GM21381 (cell line): ENCODE results near the gene NPEPPS.

ENCODE experiments used
- ATAC-seq: cut with Tn5 transposase; IDR thresholded peaks from one replicate; pipeline ENCODE4 v1.9.1; 2021; ENCODE audit warnings: mild to moderate bottlenecking, moderate library complexity; ENCODE audit not compliant: unreplicated experiment

Gene NPEPPS

DNA sequence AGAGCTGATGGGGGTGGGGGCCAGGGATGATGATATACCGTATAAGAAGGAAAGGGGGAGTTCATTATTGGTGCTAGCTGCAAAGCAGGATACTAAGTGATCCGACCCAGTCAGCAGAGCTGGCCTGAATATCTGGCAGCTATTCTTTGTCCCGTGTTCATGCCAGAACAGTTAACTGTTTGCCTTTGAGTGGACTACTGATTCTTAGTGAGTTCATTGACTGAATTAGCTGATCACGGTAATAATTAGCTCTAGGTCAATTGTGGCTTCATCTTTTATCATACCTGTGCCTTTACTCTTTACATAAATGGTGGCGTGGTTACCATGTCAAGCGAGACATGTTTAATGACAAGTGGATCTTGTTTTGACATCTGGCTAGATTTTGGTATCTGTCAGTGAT is 124.1 kb downstream of the NPEPPS start:
- no peak for ATAC-seq

DNA sequence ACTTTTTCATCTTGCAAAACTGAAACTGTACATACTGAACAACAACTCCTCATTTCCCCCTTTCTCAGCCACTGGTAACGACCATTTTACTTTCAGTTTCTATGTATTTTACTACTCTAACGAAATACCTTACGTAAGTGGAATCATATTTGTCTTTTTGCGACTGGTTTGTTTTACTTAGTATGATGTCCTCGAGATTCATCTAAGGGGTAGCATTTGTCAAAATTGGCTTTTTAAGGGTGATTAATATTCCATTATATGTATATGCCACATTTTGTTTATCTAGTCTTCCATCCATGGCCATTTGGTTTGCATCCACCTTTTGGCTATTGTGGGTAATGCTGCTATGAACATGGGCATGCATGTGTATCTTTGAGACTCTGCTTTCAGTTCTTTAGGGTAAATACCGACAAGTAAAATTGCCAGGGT is 129.2 kb downstream of the NPEPPS start:
- ATAC-seq: peak; percentile 77

DNA sequence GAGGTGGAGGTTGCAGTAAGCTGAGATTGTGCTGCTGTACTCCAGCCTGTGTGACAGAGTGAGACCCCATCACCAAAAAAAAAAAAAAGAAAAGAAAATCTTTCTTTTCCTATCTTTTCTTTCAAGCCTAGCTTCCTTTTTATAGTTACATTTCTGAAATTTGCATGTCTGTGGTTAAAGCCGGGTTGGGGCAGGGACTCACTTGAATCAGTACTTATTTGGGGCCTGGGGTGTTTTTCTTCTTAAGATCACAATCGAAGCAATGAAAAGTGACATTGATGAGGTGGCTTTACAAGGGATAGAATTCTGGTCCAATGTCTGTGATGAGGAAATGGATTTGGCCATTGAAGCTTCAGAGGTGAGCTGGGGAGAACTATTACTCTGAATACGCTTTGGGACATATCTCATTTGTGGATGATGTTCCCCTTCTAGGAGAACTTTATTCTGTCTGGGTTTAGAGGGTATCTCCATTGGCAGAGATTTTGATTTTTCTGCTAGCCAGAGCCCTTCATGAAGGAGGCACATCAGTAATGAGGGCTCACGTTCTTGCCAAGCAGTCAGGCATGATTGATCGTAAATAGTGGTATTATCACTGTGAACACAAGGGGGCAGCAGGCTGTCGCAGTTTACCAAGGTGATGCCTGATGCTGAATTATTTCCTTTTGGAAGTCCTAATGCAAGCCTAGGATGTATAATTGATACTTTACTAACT is 133.2 kb downstream of the NPEPPS start:
- no peak for ATAC-seq

DNA sequence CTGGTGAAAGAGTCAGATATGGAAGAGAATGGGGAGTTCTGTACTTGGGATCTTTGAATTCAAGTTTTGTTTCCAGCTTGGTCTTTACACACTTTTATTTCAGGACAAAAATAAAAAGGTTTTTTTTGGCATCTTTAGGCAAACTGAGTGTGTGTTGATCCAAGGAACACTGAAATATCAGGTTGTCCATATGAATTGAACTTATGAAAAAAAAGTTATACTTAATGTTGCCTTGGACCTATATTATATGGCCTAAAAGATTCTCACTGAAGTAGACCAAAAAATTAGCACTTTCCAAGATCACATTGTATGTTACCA is 133.7 kb downstream of the NPEPPS start:
- ATAC-seq: no peak

DNA sequence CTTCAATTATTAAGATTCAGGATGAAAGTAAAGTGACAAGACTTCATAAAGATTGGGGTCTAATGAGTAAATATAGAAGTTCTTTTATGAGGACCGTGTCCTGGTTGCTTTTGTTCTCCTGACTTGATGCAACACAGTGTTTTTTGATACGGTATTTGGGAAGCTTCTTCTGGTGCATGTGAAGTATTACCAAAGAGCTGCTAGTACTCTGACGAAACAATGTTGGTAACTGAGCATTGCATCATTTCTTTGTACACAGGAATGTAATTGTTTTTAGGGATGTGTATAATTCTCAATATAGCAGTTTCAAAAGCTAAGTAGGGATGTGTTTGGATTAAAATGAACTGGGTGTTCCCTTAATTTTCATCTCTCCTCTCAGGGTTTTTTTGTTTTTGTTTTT is 134.7 kb downstream of the NPEPPS start:
- no peak for ATAC-seq

DNA sequence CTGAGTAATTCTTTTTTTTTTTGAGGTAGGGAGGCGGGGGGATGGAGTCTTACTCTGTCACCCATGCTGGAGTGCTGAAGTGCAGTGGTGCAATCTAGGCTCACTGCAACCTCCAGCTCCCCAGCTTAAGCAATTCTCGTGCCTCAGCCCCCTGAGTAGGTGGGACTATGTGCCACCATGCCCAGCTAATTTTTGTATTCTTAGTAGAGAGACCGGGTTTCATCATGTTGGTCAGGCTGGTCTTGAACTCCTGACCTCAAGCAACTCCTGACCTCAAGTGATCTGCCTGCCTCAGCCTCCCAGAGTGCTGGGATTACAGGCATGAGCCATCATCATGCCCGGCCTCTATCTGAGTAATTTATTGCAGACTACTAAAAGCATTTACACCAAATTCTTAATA is 138.2 kb downstream of the NPEPPS start:
- no peak for ATAC-seq

DNA sequence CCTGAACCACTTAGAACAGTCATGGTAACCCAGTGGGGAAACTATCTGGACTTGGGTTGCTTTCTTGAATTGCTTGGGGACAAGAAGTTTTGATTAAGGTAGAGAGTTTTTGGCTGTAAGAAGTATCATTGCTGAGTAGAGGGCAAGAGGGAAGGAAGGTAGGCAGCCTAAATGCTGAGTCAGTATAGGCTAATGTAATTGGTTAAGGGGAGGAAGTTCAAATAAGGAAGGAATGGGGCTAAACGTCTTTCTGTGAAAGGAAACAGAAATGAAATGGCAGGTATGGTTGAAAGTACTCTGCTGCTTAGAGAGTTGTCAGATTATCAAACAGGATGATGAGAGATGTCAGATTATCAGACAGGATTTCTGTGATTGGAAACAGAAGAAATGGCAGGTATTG is 139.2 kb downstream of the NPEPPS start:
- ATAC-seq: no peak
